ENCODE results near the gene ZBTB17. TPM values are rescaled to one million over a fixed set of nuclear protein-coding genes. Genes with fewer than 3 reads are reported as not detected.
"Not testable (repeated sequence)": the region's sequence is repeated elsewhere in the genome, so short reads cannot be mapped to it uniquely, and the experiment has no call there.

ZBTB17 gene
- total and polyA plus RNA-seq, 2 of the 4 experiments (the other 2 are of a cell fraction): 26.3 to 58.2 TPM

GRCh38 chr1:16005597-16005996 is 29.7 kb upstream of the ZBTB17 start:
- H2BK15ac ChIP-seq (ENCODE audit: low read depth, low read length): no peak overlapping the region
- H4K8ac ChIP-seq (ENCODE audit: low read depth in 2 of 2, low read length in 2 of 2): no peak overlapping the region
- dilution Hi-C loops (cut with HindIII; ENCODE audit: low sequenced_read_pairs, unreplicated experiment) (no loop called here), intact Hi-C loops (cut with micrococcal nuclease) (loop anchor here (5.0 kb wide), 1 partner anchor 213 kb away; no protein-coding TSS in a partner anchor), in situ Hi-C loops (cut with MboI; ENCODE audit: low sequenced_read_pairs) (no loop called here)
- H4K91ac ChIP-seq (ENCODE audit: insufficient read depth, low read depth, low read length): no peak overlapping the region
- H2BK120ac ChIP-seq (ENCODE audit: low read depth, low read length): no peak overlapping the region
- H3K4ac ChIP-seq (ENCODE audit: low read depth, low read length): no peak overlapping the region
- no peak overlapping the region for H3K27ac ChIP-seq (ENCODE audit: insufficient read depth, low read length)
- no peak overlapping the region for H2BK20ac ChIP-seq (ENCODE audit: low read depth, low read length)
- peaks cover 4% of the 10 kb centered on the region; the same call in 1 of the 2 replicates for H3K27me3 ChIP-seq (ENCODE audit: control insufficient read depth, insufficient read depth, low read length)
- H2BK5ac ChIP-seq (ENCODE audit: low read depth, low read length, poor library complexity, severe bottlenecking): no peak overlapping the region
- no peak overlapping the region for H3K9ac ChIP-seq (ENCODE audit: low read depth, low read length)
- no peak overlapping the region for H3K4me3 ChIP-seq (ENCODE audit: insufficient read depth, low read depth, low read length)
- no peak overlapping the region for H2AK9ac ChIP-seq (replicated peaks; ENCODE audit: low read depth, low read length, poor library complexity)
- no peak overlapping the region for H2AFZ ChIP-seq (replicated peaks; ENCODE audit: low read length, poor library complexity)
- ChIA-PET CTCF (interaction anchor here (1.4 kb wide), 1 partner anchor 214 kb away, joined by 4 read pairs; no protein-coding TSS in a partner anchor), POLR2A (ENCODE audit: unreplicated experiment) (no interaction called here)
- no peak overlapping the region for H3K4me2 ChIP-seq (ENCODE audit: low read depth, low read length)
- TF ChIP-seq MAZ (IDR thresholded peaks at IDR 0.05; ENCODE audit: borderline replicate concordance, low read depth, low read length): no peak
- H3K9me1 ChIP-seq (ENCODE audit: insufficient read depth, low read length): no peaks in the 10 kb centered on the region
- H3K79me1 ChIP-seq (ENCODE audit: low read depth in 1 of 2, low read length in 2 of 2): no peaks in the 10 kb centered on the region
- H3K4me1 ChIP-seq (ENCODE audit: control insufficient read depth, insufficient read depth, low read length): no peaks in the 10 kb centered on the region
- H3K23ac ChIP-seq (ENCODE audit: low read depth, low read length): no peak overlapping the region
- no peak overlapping the region for H3K56ac ChIP-seq (ENCODE audit: extremely low read depth, insufficient read depth, low read length)
- H3K36me3 ChIP-seq (ENCODE audit: control insufficient read depth, insufficient read depth, low read length): no peaks in the 10 kb centered on the region
- WGBS, 2 experiments (ENCODE audit: extremely low coverage in 2 of 2, insufficient read length in 1 of 2): no CpG with 5 or more reads among the region's 5 CpGs
- no peak overlapping the region for H3K18ac ChIP-seq (ENCODE audit: low read depth, low read length)
- H4K5ac ChIP-seq (ENCODE audit: low read depth, low read length): no peak overlapping the region
- 0 out of 2 replicates have a peak, but pooled peaks cover 4% of the 10 kb centered on the region for H4K20me1 ChIP-seq (ENCODE audit: insufficient read depth, low read length)
- ATAC-seq (ENCODE audit: low read depth): no peak
- no peak for DNase-seq
- H3K14ac ChIP-seq (replicated peaks; ENCODE audit: low read depth, low read length): no peak overlapping the region
- no TSS peak for BruUV-seq (replicated peaks)
- no peak overlapping the region for H2AK5ac ChIP-seq (ENCODE audit: low read depth, low read length)
- no peaks in the 10 kb centered on the region for H3K9me3 ChIP-seq (ENCODE audit: control insufficient read depth, insufficient read depth, low read length)

- in situ Hi-C loops (cut with MboI; ENCODE audit: low sequenced_read_pairs); H3K4ac ChIP-seq (ENCODE audit: low read depth, low read length); H3K36me3 ChIP-seq (ENCODE audit: control insufficient read depth, insufficient read depth, low read length); dilution Hi-C loops (cut with HindIII; ENCODE audit: low sequenced_read_pairs, unreplicated experiment); H3K18ac ChIP-seq (ENCODE audit: low read depth, low read length); ATAC-seq (ENCODE audit: low read depth); H3K9me3 ChIP-seq (ENCODE audit: control insufficient read depth, insufficient read depth, low read length); H3K14ac ChIP-seq (replicated peaks; ENCODE audit: low read depth, low read length); intact Hi-C loops (cut with micrococcal nuclease); H3K4me1 ChIP-seq (ENCODE audit: control insufficient read depth, insufficient read depth, low read length); H3K4me3 ChIP-seq (ENCODE audit: insufficient read depth, low read depth, low read length); H3K56ac ChIP-seq (ENCODE audit: extremely low read depth, insufficient read depth, low read length); H2BK20ac ChIP-seq (ENCODE audit: low read depth, low read length); H3K4me2 ChIP-seq (ENCODE audit: low read depth, low read length); DNase-seq; H3K9ac ChIP-seq (ENCODE audit: low read depth, low read length); H3K27ac ChIP-seq (ENCODE audit: insufficient read depth, low read length); H4K8ac ChIP-seq (ENCODE audit: low read depth in 2 of 2, low read length in 2 of 2); BruUV-seq (replicated peaks); POLR2A ChIA-PET (ENCODE audit: unreplicated experiment); H2AK5ac ChIP-seq (ENCODE audit: low read depth, low read length); H2AK9ac ChIP-seq (replicated peaks; ENCODE audit: low read depth, low read length, poor library complexity); H2BK5ac ChIP-seq (ENCODE audit: low read depth, low read length, poor library complexity, severe bottlenecking); H4K5ac ChIP-seq (ENCODE audit: low read depth, low read length); H3K9me1 ChIP-seq (ENCODE audit: insufficient read depth, low read length); H4K91ac ChIP-seq (ENCODE audit: insufficient read depth, low read depth, low read length); H2BK15ac ChIP-seq (ENCODE audit: low read depth, low read length); H3K79me1 ChIP-seq (ENCODE audit: low read depth in 1 of 2, low read length in 2 of 2); H3K23ac ChIP-seq (ENCODE audit: low read depth, low read length); H2AFZ ChIP-seq (replicated peaks; ENCODE audit: low read length, poor library complexity); H2BK120ac ChIP-seq (ENCODE audit: low read depth, low read length); H4K20me1 ChIP-seq (ENCODE audit: insufficient read depth, low read length): not testable (repeated sequence)
- CTCF ChIA-PET: interaction anchor here (1.7 kb wide), 1 partner anchor 186 kb away, joined by 4 read pairs; no protein-coding TSS in a partner anchor
- H3K27me3 ChIP-seq (ENCODE audit: control insufficient read depth, insufficient read depth, low read length): peaks cover 17% of the 10 kb centered on the region; the same call in 1 of the 2 replicates
- 94% methylated on average over 5 of the region's 10 CpGs; no CpG with 5 or more reads in 1 of the 2 experiments for WGBS, 2 experiments (ENCODE audit: extremely low coverage in 2 of 2, insufficient read length in 1 of 2)
Measured at GRCh38 chr1:16001274-16001673, 25.4 kb upstream of the ZBTB17 start.
